NOMO-1 (cell line): ENCODE data around the gene SLC6A11.

ENCODE experiments used
- DNase-seq, 2 experiments: peaks; one replicate each; lab custom pipeline; 2025; ENCODE audit not compliant: unreplicated experiment in 2 of 2; lab: John Stamatoyannopoulos, UW

Gene SLC6A11

DNA sequence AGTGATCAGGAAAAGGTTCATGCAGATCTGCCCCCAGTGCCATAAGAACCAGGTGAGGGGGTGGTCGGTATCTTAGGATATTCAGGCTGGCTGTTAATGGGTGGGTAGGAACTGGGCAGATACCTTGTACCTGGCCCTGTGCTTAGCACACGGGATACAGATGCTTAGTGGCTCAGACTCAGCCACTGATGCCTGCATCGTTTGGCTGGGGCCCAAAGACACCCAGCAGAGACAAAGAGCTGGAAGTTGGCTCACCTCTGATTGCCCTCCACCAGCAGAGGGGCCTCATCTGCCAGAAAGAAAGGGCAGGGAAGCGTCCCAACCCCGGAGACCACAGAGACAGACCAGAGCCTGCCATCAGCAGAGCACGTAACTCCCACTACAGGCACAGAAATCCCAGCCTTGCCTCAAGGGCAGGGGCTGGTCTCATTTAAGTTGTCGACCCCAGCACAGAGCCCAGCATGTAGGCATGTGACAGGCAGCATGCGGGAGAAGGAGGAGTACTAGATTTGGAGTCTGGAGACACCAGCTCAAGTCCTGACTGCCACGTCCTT, 112.5 kb downstream of the SLC6A11 start:
- no peak for DNase-seq

DNA sequence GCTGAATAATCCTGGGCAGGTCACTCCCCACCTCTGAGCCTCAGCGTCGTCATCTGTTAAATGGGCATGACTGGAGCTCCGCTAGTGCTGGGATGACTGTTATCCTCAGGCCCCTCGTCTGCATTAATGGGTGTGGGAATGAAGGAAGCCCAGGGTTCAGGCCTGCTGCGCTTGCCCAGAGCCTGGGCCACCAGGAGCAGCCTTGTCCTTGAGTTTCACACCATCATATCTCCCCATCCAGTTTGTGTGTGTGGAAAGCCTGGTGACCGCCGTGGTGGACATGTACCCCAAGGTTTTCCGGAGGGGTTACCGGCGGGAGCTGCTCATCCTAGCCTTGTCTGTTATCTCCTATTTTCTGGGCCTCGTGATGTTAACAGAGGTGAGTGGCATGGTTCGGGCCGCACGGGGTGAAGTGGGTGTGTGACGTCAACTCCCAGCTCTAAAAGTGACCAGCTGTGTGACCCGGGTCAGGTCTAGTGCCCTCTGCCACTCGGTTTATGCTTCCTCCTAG, 113.0 kb downstream of the SLC6A11 start:
- DNase-seq = no peak

DNA sequence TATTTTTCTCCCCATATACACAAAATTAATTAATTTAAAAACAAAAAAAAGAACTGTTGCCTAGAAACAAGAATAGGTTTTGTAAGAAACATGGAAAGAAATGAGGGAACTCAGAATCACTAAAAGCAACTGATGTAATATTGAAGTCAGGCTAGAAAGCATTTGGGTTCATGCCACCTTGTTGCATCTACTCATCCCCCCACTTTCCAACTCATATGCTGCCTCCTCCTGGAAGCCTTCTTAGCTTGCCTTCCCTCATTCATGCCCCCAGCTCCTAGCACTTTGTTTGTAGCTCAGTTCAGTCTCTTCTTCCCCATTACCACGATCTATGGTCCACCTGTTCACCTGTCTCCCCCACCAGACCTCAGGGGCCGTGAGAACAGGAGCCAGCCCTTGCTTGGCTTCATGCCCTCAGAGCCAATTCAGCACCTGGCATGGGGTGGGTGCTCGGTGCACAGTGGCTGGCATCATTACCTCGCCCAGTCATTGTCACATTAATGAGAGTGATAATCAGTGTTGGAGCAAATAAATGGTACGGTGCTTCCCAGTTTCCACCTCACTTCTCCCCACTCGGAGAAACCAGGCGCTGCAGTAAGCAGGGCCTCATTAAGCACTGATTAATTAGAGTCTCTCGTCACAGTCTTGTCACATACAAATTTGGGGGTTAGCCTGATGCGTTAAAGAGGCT, 114.1 kb downstream of the SLC6A11 start:
- no peak for DNase-seq

DNA sequence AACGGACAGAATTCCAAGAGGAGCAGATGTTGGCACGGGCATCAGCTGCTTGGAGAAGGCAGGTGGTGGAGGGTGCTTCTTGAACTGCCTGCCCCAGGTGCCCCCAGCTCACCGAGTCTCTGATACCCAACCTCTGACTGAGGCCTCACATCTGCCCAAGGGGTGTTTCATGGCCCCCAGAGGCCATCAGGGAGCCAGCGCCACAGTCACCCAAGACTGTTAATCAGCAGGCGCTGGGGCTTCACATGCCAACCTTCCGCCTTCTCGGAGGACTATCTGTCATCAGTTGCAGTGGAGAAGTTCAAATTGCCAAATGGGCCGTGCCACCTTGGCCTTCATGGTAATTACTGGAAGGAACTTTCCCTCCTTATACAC, 114.6 kb downstream of the SLC6A11 start:
- no peak for DNase-seq

DNA sequence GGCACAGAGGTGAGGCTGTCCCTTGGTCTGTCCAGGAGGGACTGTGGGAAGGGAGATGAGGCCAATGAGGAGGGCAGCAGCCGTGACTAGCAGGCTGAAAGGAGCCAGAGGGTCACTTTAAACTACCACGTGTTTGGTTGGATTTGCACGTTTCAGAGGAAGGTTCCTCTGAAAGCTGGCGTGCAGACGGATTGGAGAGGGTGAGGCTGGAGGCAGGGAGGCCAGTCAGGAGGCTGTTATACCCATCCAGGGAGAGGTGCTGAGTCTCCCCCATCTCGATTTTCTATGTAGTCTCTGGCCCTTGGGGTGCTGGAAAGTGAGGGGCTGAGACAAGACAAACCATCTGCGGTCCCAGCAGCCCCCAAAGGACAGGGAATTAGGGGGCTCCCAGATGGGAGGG, 116.6 kb downstream of the SLC6A11 start:
- DNase-seq = no peak

DNA sequence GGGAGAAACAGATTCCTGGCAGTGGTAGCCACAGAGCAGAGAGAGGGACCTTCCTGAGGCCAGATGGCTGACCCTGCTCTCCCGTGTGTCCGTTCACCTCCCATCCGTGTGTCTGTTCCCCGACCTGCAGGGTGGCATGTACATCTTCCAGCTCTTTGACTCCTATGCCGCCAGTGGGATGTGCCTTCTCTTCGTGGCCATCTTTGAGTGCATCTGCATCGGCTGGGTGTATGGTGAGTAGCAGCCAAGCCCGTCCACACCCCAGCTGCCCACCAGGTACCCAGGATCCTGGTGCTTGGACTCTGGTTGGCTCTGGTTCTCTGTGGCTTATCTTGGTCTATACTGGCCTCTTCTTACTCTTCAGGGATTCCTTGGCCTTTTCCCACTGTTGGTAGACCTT, 117.0 kb downstream of the SLC6A11 start:
- DNase-seq = no peak

DNA sequence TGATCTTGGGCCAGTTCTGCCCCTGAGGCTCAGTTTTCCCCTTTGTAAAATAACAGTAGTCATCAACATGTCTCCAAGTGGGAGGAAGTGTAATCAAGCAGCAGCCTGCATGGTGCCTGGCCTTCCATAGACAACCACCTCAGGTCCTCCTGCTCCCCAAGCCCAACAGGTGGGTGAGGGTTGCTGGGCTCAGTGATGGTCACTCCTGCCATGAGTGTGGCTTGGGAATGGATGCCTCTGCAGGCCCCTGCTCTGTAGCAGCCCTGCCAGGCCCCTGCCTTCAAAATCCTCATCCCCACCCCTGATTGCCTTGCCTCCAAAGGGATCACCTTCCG, 117.4 kb downstream of the SLC6A11 start:
- DNase-seq = no peak

DNA sequence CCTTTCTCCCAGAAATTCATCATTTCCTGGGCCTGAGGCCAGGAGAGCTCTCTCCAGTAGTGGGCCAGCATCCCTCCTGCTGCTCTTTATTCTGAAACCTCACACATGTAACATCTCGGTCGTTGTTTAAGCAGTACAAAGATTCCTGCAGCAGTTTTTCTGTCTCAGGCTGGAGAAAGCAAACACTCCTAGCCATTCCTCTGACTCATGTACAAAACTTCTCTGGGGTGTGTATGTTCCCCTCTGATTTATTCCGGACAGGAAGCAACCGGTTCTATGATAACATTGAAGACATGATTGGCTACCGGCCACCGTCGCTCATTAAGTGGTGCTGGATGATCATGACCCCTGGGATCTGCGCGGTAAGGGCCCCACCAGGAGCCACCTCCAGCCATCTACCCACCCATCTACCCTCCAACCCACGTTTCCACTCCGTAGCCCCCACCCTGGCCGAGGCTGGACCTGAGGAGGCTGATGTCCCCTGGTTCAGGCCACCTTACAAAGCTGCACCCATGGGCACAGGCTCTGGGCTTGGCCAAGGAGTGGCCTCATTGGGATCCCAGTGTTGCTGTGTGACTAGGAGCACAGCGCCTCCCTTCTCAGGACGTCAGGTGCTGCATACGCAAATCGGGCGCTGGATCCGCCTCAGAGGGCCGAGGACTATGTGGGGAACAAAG, 117.9 kb downstream of the SLC6A11 start:
- DNase-seq = no peak

DNA sequence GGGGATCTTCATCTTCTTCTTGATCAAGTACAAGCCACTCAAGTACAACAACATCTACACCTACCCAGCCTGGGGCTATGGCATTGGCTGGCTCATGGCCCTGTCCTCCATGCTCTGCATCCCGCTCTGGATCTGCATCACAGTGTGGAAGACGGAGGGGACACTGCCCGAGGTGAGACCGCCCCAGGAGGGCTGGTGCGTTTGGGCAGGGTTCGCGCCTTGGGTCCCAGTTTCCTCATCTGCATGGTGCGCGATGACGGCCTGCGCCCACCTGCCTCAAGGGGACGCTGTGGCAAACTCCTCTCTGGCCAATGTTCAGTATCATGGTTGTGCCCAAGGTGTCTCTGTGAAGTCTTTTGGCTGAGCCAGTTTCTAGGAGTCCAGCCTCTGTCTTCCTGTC, 119.0 kb downstream of the SLC6A11 start:
- DNase-seq = no peak

DNA sequence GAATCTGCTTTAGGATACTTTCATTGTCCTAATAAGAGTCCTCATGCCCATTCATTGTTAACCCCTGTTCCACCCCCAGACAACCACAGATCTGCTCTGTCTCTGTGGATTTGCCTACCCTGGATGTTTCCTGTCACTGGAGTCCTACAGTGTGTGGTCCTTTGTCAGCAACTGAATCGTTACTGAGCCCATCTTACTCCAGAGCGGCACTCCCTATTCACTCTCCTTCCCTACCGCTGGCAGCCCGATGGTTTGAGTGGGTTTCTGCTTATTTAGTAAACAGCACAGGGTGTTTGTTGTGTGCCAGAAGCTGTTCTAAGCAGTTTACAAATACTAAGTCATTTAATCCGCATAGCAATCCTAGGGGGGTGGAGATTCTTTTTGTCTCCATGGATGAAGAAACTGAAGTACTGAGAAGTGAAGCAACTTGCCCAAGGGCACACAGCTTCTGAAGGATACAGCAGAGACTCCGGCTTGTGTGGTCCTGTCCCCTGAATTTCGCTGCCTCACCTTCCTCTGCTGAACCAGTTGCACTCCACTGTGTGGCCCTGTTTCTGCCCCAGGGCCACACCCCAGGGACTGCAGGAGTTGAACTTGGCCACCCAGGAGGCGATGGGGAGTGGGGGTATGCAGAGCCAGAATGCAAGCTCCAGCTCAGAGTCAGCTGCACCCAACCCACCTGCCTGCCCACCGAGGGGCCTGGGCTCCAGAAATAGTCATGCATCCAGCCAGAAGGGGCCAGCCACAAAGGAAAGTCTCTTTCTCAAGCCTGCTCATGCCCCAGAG, 120.0 kb downstream of the SLC6A11 start:
- DNase-seq = no peak

DNA sequence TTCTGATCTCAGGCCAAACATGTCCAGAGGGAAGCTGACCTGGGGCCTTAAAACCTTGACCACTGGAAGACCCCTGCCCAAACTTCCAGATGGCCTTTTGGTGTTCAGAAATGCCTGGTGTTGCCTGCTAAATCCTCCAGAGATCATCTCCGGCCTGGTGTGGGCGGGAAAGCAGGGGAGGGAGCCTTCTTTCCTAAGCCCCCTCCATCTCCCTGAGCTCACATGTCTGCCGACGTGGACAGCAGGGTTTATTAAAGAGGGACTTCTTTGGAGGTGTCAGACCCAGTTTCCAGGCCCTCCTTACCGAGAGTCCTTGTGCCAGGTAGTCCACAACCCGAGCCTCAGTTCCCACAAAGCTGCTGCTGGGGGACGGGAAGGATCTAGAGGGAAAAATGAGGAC, 120.7 kb downstream of the SLC6A11 start:
- no peak for DNase-seq

DNA sequence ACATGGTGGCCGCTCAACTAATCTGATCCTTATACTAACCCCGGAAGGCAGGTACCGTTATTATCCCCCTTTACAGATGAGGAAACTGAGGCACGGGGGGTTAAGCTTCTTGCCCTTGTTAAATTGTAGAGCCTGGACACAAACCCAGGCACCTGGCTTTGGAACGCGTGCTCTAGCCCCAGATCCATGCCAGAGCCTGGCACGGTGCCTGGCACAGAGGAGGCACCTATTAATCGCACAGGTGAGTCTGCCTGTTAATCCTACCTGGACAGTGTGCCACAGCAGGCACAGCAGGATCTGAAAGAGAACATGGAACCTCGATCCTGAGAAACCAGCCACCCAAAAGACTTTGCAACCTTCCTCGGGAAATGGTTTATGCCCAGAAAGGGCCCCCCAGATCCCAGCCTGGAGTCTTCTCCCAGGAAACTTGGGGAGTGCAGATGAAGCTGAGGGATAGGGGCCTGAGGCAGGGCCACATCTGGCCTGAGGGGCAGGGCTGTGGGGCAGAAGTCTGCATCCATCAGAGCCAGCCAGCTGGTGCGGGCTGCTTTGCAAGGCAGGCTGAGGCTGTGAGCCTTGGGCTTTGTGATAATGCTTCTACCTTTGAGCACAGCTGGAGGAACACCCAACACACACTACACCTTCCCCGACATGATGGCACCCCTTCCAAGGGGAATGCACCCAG, 121.3 kb downstream of the SLC6A11 start:
- DNase-seq = no peak

DNA sequence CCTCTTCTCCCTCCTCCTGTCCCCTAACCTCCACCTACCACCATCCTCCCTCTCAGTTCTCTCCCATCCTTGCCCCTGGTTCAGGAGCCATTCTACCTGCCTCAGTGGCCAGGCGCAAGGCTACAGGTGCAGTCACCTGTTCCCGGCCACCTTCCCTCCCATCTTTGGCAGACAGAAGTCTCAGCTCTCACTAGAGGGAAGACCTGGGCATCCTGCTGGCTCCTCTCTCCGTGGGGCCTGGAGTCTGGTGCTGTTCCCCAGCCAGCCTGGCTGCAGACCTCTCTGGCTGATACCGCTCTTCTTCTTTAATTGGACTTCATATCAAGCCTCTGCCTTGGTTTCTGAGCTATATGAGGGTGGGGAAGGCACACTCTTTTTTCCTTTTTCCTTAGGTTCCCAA, 123.5 kb downstream of the SLC6A11 start:
- DNase-seq = no peak

DNA sequence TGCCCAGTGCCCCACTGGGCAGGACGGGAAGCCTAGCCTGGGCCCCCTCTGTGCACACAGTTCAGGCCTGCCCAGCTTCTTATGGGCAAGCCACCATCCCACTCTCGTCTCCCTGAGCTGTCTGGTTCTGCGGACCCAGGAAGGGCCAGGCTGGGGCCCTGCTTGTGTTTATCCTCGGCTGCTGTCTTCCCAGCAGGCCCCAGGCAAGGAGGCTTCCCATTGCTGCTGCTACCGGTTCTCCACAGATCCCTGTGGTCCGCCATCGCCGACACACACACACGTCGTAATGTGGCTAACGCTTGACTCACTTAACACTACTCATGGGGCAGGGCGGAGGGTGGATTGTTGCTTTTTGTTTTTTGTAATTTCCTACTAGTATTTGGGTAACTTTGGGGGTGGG, 124.1 kb downstream of the SLC6A11 start:
- no peak for DNase-seq

DNA sequence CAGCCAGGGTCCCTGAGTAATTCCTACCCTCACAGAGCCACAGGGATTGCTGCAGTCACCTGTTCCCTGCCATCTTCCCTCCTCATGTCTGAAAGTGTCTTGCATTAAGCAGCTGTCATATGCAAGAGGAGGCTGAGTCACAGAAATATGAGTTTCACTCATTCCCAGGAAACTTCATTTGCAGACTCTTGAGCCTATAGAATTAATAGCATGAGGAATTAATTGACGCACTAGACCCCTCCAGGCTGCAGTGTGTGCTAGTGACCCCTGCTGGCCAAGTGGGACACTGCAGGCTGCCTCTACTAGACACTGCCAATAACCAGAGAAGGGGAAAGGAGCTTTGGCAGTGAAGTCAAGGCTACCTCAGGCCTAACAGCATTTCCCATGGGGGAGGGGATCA, 125.9 kb downstream of the SLC6A11 start:
- DNase-seq = no peak

DNA sequence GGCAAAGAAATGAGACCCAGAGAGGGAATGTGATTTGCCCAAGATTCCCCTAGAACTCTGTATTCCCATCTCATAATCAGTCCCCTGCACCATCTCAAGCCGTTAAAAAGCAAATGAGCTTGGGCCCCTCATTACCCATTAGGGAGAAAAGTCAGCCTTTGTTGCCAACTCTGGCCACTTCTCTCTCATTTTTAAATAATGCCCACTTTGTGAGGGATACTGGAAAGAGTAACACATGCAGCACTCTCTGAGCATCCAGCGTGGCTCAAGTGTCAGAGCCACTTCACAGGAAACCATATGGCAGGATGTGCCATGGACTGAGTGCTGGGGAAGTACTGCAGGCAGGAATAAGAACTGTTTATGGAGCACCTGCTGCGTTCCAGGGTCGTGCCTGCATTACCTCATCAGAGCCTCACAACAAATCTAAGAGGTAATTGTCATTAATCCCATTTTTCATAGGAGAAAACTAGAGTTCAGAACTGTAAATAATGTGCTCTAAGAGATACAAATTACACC, 126.7 kb downstream of the SLC6A11 start:
- DNase-seq = no peak

DNA sequence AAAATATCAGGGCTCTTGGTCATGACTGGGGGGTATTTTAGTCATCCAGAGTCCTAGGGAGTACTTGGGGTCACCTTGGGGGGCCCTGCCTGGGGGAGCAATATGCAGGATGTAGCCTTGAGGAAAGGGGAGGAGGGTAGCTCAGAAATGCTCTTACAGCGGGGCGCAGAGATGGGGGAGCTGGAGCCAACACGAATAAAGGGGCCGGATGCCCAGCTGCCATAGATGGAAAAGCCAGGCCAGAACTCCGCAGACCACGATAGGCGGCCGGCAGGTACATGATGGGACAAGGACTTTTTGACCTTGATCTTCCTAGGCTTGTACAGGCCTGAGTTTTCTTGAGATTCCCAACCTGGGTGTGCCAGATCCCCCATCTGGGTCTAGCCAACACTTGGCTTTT, 128.8 kb downstream of the SLC6A11 start:
- DNase-seq = no peak

DNA sequence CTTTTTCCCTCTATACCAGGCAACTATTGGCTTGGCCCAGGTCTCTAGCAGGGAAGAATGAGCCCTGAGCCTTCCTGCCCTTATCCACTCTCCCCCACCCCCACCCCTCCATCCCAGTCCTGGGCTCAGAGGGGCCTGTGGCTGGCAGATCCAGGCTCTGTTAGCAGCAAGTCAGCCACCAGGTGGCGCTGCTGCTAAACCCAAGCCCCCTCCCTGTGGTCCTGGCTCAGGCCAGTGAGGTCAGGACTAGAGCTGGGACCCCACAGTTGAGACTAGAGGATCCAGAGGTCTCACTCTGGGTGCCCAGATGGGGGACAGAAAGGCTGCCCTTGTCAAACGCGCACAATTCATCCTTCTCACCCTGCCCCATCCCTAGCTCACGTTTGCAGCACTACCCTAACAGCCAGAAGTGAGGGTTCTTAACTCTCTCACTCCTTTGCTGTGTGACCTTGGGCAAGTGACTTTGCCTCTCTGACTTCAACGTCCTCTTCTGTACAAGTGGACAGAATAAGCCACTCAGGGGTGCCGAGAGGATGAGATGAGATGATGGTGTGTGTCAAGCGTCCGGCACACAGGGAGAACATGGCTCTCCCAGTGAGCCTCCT, 129.8 kb downstream of the SLC6A11 start:
- DNase-seq = peak; percentile 25 to 54

DNA sequence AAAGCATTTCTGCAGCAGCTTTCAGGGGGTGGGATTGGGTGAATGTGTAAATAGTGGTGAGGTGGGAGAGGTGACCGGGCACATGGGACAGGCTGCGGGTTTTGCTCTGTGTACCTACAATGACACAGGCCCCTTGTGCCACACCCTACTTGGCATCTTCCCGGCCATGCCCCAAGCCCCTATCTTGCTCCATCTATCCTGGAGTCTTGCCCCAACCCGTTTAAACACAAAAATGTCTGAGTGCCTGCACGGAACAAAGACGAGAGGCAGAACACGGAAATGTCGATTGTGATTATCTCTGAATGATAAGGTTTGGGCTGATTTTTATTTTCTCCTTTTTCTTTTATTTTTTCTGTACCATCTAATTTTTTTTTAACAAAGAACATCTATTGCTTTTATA, 130.5 kb downstream of the SLC6A11 start:
- no peak for DNase-seq

DNA sequence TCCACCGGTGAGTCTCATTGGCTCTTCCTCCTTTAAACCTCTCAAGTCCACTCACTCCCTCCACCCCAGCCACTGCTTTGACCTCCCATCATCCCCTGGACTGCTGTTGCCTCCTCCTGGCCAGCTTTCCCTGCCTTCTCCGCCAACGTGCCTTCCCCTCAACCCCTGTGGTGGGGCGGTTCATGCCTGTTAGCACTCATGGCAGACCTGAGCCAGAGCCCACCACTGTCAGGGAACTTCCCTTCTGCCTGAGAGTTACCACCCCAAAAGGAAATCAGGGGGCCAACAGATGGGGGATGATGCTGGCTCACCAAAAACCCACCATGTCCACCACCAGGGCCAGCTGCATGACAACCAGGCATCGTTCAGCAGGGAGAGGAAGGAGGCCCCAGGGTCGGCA, 132.3 kb downstream of the SLC6A11 start:
- no peak for DNase-seq
